ENCODE measurements around the gene SH3BP1. TPM values are rescaled to one million over a fixed set of nuclear protein-coding genes. Genes with fewer than 3 reads are reported as not detected.
"Not testable (repeated sequence)": the region's sequence is repeated elsewhere in the genome, so short reads cannot be mapped to it uniquely, and the experiment has no call there.

SH3BP1 gene
- 15.4 TPM for polyA plus RNA-seq (2013, experiment 1 of 2)
- polyA plus RNA-seq (2013, experiment 2 of 2), result 15.0 TPM

DNA sequence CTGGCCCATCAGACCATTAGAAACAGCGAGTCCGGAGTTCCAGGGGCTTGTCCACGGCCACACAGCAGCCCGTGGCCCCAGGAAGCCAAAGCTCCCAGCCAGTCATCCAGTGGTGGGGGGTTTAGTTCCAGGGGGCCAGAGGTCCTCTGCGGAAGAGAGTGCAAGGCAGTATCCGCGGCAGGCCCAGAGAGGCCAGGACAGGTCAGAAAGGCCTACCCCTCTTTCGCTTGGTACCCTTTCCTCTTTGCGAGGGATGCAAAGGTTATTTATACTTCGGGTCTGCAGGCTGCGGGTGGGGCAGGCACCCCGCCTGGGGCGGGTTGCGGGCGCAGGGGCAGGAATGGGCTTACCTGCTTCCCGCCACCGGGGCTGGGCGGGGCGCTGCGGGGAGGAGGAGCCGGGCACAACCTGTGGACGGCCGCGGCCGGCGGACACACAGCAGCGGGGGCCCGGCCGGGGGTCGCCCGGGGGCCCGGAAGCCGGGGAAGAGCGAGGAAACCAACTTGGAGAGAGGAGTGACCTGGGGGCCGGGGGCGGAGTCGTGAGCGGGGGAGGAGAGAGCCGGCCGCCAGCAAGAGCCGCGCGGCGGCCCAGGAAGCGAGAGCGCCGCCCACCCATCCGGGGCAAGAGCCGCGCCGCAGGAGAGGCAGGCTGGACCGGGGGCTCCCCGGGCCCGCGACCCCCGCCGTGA is at the start of gene SH3BP1:
SH3BP1 (plus strand) TSS at position 600 of the 691 bp plus-strand sequence. CDS start 119 bp downstream, outside the sequence.
- Histone ChIP-seq H3K18ac (ENCODE audit: low read depth in 1 of 2, low read length in 2 of 2) (peak within 1 kb of the TSS; percentile 52 to 98), H3K4me2 (ENCODE audit: low read length, poor library complexity, severe bottlenecking) (peak within 1 kb of the TSS; percentile 74), H2BK5ac (ENCODE audit: low read depth, low read length, poor library complexity, severe bottlenecking) (no peak within 1 kb of the TSS), H3K9ac (ENCODE audit: low read length) (peak within 1 kb of the TSS; percentile 79), H3K36me3 (ENCODE audit: control insufficient read depth in 1 of 2, insufficient read depth in 2 of 2, low read depth in 1 of 2, low read length in 2 of 2) (peaks cover 9 to 31% of the 10 kb centered on the region in 2 experiments), H4K91ac (ENCODE audit: low read length) (peak within 1 kb of the TSS; percentile 72), H3K4me3 (ENCODE audit: insufficient read depth in 1 of 2, low read depth in 1 of 2, low read length in 2 of 2) (peak within 1 kb of the TSS; percentile 78 to 87), H4K8ac (ENCODE audit: low read length) (peak within 1 kb of the TSS; percentile 88), H3K4ac (ENCODE audit: low read depth in 1 of 2, low read length in 2 of 2) (peak within 1 kb of the TSS; percentile 77 to 90), H2AK5ac (ENCODE audit: low read length, severe bottlenecking) (peak within 1 kb of the TSS; percentile 79), H2BK15ac (ENCODE audit: low read depth, poor library complexity, severe bottlenecking) (peak within 1 kb of the TSS; percentile 98), H2BK12ac (ENCODE audit: low read length in 2 of 2) (peak within 1 kb of the TSS; percentile 70 to 97), H3K14ac (ENCODE audit: low read length in 2 of 2) (peak within 1 kb of the TSS in 1 of 2 experiments; percentile 93), H3K27me3 (ENCODE audit: control insufficient read depth in 1 of 2, insufficient read depth in 1 of 2, low read length in 2 of 2) (peaks cover 0 to 5% of the 10 kb centered on the region in 2 experiments), H3K23ac (ENCODE audit: low read length in 2 of 2) (peak within 1 kb of the TSS in 1 of 2 experiments; percentile 40), H3K27ac (ENCODE audit: low read length, poor library complexity, severe bottlenecking) (no peak within 1 kb of the TSS), H2BK120ac (ENCODE audit: low read depth, low read length) (peak within 1 kb of the TSS; percentile 69), H3K79me1 (replicated peaks; ENCODE audit: low read length, poor library complexity, severe bottlenecking) (peaks cover 11% of the 10 kb centered on the region), H2AFZ (ENCODE audit: low read depth, low read length) (peak within 1 kb of the TSS; percentile 21), H3K9me3 (ENCODE audit: control insufficient read depth, low read length) (no peaks in the 10 kb centered on the region), H3K4me1 (ENCODE audit: control insufficient read depth, insufficient read depth, low read depth, low read length) (peaks cover 79% of the 10 kb centered on the region)
- DNase-seq, result peak; percentile 37
- 10% methylated on average over 24 of the region's 57 CpGs for WGBS

- not testable (repeated sequence) for H3K27me3 ChIP-seq (ENCODE audit: control insufficient read depth in 1 of 2, insufficient read depth in 1 of 2, low read length in 2 of 2); H2AFZ ChIP-seq (ENCODE audit: low read depth, low read length); H2BK12ac ChIP-seq (ENCODE audit: low read length in 2 of 2); H2BK120ac ChIP-seq (ENCODE audit: low read depth, low read length); DNase-seq; H2AK5ac ChIP-seq (ENCODE audit: low read length, severe bottlenecking); H3K4me1 ChIP-seq (ENCODE audit: control insufficient read depth, insufficient read depth, low read depth, low read length); H3K79me1 ChIP-seq (replicated peaks; ENCODE audit: low read length, poor library complexity, severe bottlenecking); H3K23ac ChIP-seq (ENCODE audit: low read length in 2 of 2); H3K36me3 ChIP-seq (ENCODE audit: control insufficient read depth in 1 of 2, insufficient read depth in 2 of 2, low read depth in 1 of 2, low read length in 2 of 2); H4K8ac ChIP-seq (ENCODE audit: low read length); H2BK5ac ChIP-seq (ENCODE audit: low read depth, low read length, poor library complexity, severe bottlenecking); H3K18ac ChIP-seq (ENCODE audit: low read depth in 1 of 2, low read length in 2 of 2); H3K4me2 ChIP-seq (ENCODE audit: low read length, poor library complexity, severe bottlenecking); H2BK15ac ChIP-seq (ENCODE audit: low read depth, poor library complexity, severe bottlenecking); H3K9ac ChIP-seq (ENCODE audit: low read length); H3K9me3 ChIP-seq (ENCODE audit: control insufficient read depth, low read length); H3K4ac ChIP-seq (ENCODE audit: low read depth in 1 of 2, low read length in 2 of 2); H3K27ac ChIP-seq (ENCODE audit: low read length, poor library complexity, severe bottlenecking); H4K91ac ChIP-seq (ENCODE audit: low read length); H3K14ac ChIP-seq (ENCODE audit: low read length in 2 of 2); H3K4me3 ChIP-seq (ENCODE audit: insufficient read depth in 1 of 2, low read depth in 1 of 2, low read length in 2 of 2)
- 80% methylated on average over 3 of the region's 6 CpGs for WGBS
Measured at GRCh38 chr22:37591081-37591480, 48.4 kb upstream of the SH3BP1 start.

GRCh38 chr22:37591823-37592404 is 47.6 kb upstream of the SH3BP1 start:
- DNase-seq, result no peak
- no peak overlapping the region for H4K8ac ChIP-seq (ENCODE audit: low read length)
- no peak overlapping the region for H3K4ac ChIP-seq (ENCODE audit: low read depth in 1 of 2, low read length in 2 of 2)
- H3K4me2 ChIP-seq (ENCODE audit: low read length, poor library complexity, severe bottlenecking), result no peak overlapping the region
- no peak overlapping the region for H3K23ac ChIP-seq (ENCODE audit: low read length in 2 of 2)
- H3K9me3 ChIP-seq (ENCODE audit: control insufficient read depth, low read length), result no peaks in the 10 kb centered on the region
- H2BK15ac ChIP-seq (ENCODE audit: low read depth, poor library complexity, severe bottlenecking), result no peak overlapping the region
- no peak overlapping the region for H3K27ac ChIP-seq (ENCODE audit: low read length, poor library complexity, severe bottlenecking)
- peaks cover 2 to 4% of the 10 kb centered on the region in 2 experiments for H3K27me3 ChIP-seq (ENCODE audit: control insufficient read depth in 1 of 2, insufficient read depth in 1 of 2, low read length in 2 of 2)
- H3K36me3 ChIP-seq (ENCODE audit: control insufficient read depth in 1 of 2, insufficient read depth in 2 of 2, low read depth in 1 of 2, low read length in 2 of 2), result no peaks in the 10 kb centered on the region
- H3K18ac ChIP-seq (ENCODE audit: low read depth in 1 of 2, low read length in 2 of 2), result no peak overlapping the region
- no peak overlapping the region for H2BK5ac ChIP-seq (ENCODE audit: low read depth, low read length, poor library complexity, severe bottlenecking)
- H3K4me3 ChIP-seq (ENCODE audit: insufficient read depth in 1 of 2, low read depth in 1 of 2, low read length in 2 of 2), result peak overlapping the region in 1 of 2 experiments; percentile 58
- H3K79me1 ChIP-seq (replicated peaks; ENCODE audit: low read length, poor library complexity, severe bottlenecking), result no peaks in the 10 kb centered on the region
- H2BK12ac ChIP-seq (ENCODE audit: low read length in 2 of 2), result no peak overlapping the region
- no peaks in the 10 kb centered on the region for H3K4me1 ChIP-seq (ENCODE audit: control insufficient read depth, insufficient read depth, low read depth, low read length)
- H3K9ac ChIP-seq (ENCODE audit: low read length), result peak overlapping the region; percentile 75
- H2BK120ac ChIP-seq (ENCODE audit: low read depth, low read length), result no peak overlapping the region
- 72% methylated on average over 11 of the region's 12 CpGs for WGBS
- no peak overlapping the region for H2AFZ ChIP-seq (ENCODE audit: low read depth, low read length)
- no peak overlapping the region for H4K91ac ChIP-seq (ENCODE audit: low read length)
- no peak overlapping the region for H3K14ac ChIP-seq (ENCODE audit: low read length in 2 of 2)
- no peak overlapping the region for H2AK5ac ChIP-seq (ENCODE audit: low read length, severe bottlenecking)

GRCh38 chr22:37594237-37594636 is 45.2 kb upstream of the SH3BP1 start:
- H2AFZ ChIP-seq (ENCODE audit: low read depth, low read length), result no peak overlapping the region
- no peaks in the 10 kb centered on the region for H3K36me3 ChIP-seq (ENCODE audit: control insufficient read depth in 1 of 2, insufficient read depth in 2 of 2, low read depth in 1 of 2, low read length in 2 of 2)
- H3K4me1 ChIP-seq (ENCODE audit: control insufficient read depth, insufficient read depth, low read depth, low read length), result peaks cover under 1% of the 10 kb centered on the region
- H4K8ac ChIP-seq (ENCODE audit: low read length), result no peak overlapping the region
- H3K27me3 ChIP-seq (ENCODE audit: control insufficient read depth in 1 of 2, insufficient read depth in 1 of 2, low read length in 2 of 2), result no peaks in the 10 kb centered on the region
- H3K4me3 ChIP-seq (ENCODE audit: insufficient read depth in 1 of 2, low read depth in 1 of 2, low read length in 2 of 2), result no peak overlapping the region
- H4K91ac ChIP-seq (ENCODE audit: low read length), result no peak overlapping the region
- no peak overlapping the region for H3K4ac ChIP-seq (ENCODE audit: low read depth in 1 of 2, low read length in 2 of 2)
- no peak overlapping the region for H3K23ac ChIP-seq (ENCODE audit: low read length in 2 of 2)
- no peak overlapping the region for H2AK5ac ChIP-seq (ENCODE audit: low read length, severe bottlenecking)
- H3K79me1 ChIP-seq (replicated peaks; ENCODE audit: low read length, poor library complexity, severe bottlenecking), result no peaks in the 10 kb centered on the region
- no peak for DNase-seq
- H2BK15ac ChIP-seq (ENCODE audit: low read depth, poor library complexity, severe bottlenecking), result no peak overlapping the region
- H3K9ac ChIP-seq (ENCODE audit: low read length), result no peak overlapping the region
- no peak overlapping the region for H3K18ac ChIP-seq (ENCODE audit: low read depth in 1 of 2, low read length in 2 of 2)
- no peak overlapping the region for H2BK120ac ChIP-seq (ENCODE audit: low read depth, low read length)
- H3K14ac ChIP-seq (ENCODE audit: low read length in 2 of 2), result no peak overlapping the region
- no peak overlapping the region for H3K4me2 ChIP-seq (ENCODE audit: low read length, poor library complexity, severe bottlenecking)
- no peaks in the 10 kb centered on the region for H3K9me3 ChIP-seq (ENCODE audit: control insufficient read depth, low read length)
- no peak overlapping the region for H2BK5ac ChIP-seq (ENCODE audit: low read depth, low read length, poor library complexity, severe bottlenecking)
- H2BK12ac ChIP-seq (ENCODE audit: low read length in 2 of 2), result no peak overlapping the region
- WGBS, result 100% methylated on average over 2 of the region's 5 CpGs
- no peak overlapping the region for H3K27ac ChIP-seq (ENCODE audit: low read length, poor library complexity, severe bottlenecking)
